GM12892 (cell line): Measurements from ENCODE around the gene EIF3B.

Experiments used
- POLR2A ChIP-seq: IDR thresholded peaks from 2 replicates; pipeline ENCODE4 v1.6.1; 2011; ENCODE audit warnings: low read depth, low read length, control low read depth
- POLR2AphosphoS5 ChIP-seq: IDR thresholded peaks from 2 replicates; pipeline ENCODE4 v1.6.1; 2011; ENCODE audit warnings: low read depth, low read length, control low read depth
- TAF1 ChIP-seq: IDR thresholded peaks from 2 replicates; pipeline ENCODE4 v1.6.1; 2011; ENCODE audit warnings: low read depth, mild to moderate bottlenecking, control low read depth, low read length, borderline replicate concordance

GRCh38 chr7:2331707-2332106 is 22.9 kb upstream of the EIF3B start:
- TF ChIP-seq POLR2A (no peak), POLR2AphosphoS5 (no peak), TAF1 (no peak)
